ENCODE results near the gene BUD23.
"Not testable (repeated sequence)": the region's sequence is repeated elsewhere in the genome, so short reads cannot be mapped to it uniquely, and the experiment has no call there.

The BUD23 gene

DNA sequence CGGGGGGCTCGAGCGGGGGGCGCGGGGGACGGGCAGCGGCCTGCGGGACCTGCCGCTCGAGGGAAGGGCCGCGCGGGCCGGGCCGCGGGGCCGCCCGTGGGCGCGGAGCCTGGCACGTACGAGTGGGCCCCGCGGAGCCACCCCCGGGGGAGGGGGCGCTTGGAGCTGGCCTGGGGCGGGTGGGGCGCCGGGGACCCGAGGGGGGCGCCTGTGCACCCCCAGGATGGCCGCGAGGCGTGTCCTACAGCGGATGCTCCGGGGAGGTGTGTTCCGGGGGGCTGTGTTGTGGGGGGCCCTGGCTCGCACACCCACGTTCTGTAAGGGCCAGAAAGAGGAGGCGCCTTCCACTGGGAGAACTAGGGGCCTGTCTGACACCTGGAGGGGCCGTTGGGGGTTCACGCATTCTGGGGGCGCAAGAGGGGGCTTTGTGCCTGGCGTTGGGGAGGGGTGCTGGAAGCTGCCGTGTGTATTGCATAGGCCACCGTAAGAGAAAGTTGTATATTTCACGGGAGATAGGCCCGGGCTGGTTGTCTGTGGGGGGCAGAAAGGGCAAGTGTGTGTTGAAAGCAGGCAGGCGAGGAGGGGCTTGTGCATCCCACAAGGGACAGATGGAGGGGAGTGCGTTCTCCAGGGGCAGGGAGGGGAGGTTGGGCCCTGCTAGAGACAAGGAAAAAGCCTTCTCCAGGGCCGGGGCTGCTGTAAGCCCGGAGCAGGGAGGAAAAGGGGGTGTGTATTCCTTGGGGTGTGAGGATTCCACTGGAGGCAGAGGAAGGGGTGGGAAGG, 15.1 kb upstream of the BUD23 start:
- no peak for DNase-seq (ENCODE audit: low read depth)

DNA sequence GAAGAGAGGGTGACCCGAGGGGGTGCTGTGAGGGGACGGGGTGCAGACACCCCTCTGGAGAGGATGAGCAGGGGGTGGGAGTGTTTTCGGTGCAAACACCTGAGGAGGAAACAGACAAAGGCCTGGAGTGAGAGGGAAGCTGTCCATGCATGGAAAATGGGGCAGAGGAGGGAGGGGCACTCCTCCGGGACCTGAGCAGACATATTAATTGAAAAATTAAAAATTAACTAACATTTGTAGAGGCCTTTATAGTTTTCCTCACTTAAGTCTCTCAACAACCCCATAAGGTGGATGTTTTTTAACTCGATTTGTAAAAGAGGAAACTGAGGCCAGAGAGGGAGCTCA, 14.5 kb upstream of the BUD23 start:
- DNase-seq (ENCODE audit: low read depth) = no peak

DNA sequence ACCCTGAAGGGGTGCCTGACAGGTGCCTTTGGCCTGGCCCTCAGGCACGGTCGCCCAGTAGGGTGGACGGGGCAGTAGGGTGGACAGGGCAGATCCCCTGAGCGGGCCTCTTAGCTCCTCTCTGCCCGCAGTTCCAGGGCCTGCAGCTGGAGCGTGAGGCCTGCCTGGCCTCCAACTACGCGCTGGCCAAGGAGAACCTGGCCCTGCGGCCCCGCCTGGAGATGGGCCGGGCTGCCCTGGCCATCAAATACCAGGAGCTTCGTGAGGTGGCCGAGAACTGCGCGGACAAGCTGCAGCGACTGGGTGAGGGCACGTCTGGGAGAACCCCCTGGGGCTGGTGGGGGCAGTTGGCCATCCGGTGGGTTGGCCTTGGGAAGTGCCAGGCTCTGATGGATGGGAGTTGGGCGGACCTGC, 14.1 kb upstream of the BUD23 start:
- no peak for DNase-seq (ENCODE audit: low read depth)

DNA sequence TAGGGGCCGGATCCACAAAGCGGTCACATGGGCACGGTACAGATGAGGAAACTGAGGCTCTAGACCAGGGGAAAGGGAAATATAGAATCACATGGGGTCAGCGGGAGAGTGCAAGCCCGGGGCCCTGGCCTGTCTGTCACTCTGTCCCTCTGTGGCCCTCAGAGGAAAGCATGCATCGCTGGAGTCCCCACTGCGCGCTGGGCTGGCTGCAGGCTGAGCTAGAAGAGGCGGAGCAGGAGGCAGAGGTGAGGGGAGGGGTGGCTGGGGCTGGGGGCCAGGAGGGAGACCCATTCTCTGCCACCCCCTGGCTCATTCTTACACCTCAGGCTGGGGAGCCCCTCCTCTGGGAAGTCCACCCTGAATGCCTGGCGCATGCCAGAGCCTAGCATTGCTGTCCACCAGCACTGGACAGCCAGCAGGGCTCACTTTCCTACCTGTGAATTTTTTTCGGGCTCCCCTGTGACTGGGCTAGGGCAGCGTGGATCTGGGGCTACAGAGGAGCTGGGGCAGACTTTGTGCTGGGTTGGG, 13.5 kb upstream of the BUD23 start:
- DNase-seq (ENCODE audit: low read depth) = no peak

DNA sequence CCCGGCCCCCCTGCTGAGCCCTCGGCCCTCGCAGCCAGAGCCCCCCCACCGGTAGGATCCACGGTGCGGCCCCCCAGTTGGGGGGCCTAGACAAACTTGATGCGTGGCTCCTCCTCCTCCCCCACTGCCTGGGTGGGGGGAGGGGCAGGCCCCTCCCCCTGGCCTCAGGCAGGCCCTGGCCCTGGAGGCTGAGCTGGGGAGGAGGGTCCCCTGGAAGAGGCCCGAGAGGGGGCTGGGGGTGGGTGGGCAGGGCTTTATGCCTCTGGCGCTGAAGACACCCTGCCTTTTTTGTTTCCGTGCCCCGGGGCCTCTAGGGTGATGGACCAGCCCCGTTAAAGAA, 12.1 kb upstream of the BUD23 start:
- DNase-seq (ENCODE audit: low read depth) = no peak

DNA sequence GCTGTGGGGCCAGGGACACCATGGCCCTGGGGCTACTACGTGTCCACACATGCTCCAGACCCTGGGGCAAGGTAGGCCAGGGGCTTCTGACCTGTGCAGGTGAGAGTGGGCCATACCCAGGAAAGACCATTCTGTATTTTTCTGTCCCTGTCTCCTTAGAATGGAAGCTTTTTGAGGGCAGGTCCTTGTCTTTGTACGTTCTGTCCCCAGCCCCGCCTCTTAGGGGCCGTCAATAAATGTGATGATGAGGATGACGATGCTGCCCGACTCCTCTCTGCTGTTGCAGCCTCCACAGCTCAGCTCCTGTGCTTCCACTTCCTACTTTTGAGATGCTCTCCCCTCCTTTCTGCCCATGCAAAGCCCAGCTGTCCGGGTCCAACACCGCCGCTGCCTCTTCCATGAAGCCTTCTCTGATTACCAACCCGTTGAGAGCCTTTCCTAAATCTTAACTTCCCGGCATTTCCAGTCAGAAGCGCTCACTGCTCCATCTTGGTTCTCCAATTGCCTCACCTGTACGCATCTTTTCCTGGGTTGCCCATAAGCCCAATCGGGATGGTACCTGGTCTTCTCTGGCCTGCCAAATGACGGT, 11.4 kb upstream of the BUD23 start:
- no peak for DNase-seq (ENCODE audit: low read depth)

DNA sequence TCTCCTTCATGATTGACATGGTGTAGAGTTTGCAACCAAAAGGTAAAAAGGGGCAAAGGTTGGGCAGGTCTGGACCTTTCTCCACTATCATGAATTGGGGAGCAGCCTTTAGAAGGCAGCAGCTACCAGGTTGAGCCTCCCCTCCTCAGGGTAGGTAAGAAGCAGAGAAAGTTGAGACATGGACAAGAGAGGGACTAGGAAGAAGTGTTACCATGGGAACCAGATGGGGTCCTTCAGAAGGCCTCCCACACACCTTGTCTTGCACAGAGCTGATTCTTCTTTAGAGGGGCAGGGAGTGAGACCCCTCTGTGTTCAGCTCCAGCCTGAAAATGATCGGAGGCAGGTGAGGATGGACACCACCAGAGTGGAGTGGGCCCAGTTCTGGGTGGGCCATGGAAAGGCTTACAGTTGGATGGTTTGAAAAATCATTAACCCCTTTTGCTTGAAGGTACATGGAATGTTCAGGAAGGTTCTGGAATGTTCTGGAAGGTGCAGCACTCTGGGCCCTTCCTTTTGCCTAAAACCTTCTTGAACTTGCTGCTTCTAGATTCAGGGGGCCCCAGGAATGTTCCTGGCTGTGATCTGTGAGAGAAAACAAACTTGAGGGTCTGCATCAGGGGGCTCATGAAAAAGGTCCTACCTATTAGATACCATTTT, 8.8 kb upstream of the BUD23 start:
- DNase-seq (ENCODE audit: low read depth) = no peak

DNA sequence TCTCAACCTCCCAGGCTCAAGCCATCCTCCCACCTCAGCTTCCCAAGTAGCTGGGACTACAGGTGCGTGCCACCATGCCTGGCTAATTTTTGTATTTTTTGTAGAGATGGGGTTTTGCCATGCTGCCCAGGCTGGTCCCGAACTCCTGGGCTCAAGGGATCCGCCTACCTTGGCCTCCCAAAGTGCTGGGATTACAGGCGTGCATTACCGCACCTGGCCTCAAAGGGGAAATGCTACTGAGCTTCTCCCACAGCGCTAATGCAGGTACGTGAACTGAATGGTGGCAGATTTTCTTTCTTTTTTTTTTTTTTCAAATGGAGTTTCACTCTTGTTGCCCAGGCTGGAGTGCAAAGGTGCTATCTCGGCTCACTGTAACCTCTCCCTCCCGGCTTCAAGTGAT, 7.3 kb upstream of the BUD23 start:
- DNase-seq (ENCODE audit: low read depth) = not testable (repeated sequence)

DNA sequence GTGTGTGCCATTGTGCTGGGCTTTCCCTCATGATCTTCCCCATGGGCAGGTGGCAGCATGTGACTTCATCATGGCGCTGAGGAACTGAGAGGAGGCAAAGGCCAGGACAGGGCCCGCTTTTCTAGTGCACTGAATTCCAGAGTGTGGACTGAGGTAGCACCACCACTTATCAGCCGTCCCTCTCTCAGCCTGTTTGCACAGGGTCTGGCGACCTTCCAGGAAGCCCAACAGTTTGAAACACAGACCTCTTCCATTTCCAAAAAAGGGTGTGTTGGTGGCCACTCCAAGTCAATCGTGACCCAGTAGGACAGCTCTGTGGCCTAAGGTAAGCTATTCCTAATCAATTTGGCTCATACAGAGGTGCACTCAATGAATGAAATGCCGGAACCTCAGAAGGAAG, 4.5 kb upstream of the BUD23 start:
- DNase-seq (ENCODE audit: low read depth) = no peak

DNA sequence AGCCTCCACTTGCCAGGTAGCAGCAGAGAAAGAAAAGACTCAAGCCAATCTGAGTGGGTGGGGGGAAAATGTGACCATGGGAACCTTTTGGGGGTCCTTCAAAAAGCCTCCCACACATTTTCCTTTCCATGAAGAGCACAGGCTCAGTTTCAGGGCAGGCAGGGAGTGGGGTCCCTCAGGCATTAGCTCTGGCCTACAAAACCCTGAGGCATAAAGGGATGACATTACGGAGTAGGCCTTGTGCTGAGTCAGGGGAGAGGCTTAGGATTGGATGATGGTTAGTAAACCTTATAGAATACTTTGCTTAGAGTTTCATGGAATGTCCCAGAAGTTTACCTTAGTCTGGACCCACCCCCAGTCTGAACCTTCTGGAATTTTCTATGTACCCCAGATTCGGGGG, 3.7 kb upstream of the BUD23 start:
- no peak for DNase-seq (ENCODE audit: low read depth)

DNA sequence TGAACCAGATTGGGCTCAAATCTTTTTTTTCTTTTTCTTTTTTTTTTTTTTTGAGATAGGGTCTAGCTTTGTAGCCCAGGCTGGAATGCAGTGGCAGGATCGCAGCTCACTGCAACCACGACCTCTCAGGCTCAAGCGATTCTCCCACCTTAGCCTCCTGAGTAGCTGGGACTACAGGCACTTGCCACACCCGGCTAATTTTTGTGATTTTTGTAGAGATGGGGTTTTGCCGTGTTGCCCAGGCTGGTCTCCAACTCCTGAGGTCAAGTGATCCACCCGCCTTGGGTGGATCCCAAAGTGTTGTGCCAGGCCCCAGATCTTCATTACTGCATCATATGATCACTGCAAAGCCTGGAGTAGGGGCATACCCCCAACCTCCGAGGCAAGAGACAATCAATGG, 2.9 kb upstream of the BUD23 start:
- DNase-seq (ENCODE audit: low read depth) = no peak

DNA sequence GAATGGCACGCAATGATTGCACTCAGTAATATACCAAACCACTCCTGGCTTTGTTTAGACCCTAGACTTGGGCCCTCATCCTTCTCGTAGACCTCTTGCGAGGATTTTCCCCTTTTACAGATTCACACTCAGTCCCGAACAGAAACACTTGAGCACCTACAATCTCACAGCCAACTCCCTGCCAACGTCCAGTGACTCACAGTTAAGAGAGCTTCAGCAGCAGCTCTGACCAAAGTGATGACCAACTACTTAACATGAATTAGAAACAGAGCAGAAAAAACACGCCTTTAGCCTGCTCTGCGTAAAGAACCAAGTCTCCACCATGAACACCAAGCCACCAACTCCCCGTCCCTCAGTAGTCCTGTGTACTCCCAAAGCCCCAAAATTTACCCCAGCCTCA, 2.4 kb upstream of the BUD23 start:
- DNase-seq (ENCODE audit: low read depth) = no peak

DNA sequence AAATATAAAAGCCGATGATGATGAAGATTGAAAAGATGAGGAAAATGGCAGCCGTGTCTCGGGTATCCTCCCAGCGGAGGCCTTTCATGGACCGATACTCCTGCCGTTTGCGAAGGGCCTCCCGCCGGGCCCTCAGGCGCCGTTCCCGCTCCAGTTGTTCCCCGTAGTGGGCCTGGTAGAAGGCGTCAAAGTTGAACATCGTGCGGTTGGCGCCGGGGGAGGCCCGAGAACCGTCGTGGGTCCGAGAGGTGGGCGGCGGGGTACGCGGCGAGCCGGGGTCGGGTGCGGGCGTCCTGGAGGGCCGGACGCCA, 697 bp upstream of the BUD23 start:
- no peak for DNase-seq (ENCODE audit: low read depth)

DNA sequence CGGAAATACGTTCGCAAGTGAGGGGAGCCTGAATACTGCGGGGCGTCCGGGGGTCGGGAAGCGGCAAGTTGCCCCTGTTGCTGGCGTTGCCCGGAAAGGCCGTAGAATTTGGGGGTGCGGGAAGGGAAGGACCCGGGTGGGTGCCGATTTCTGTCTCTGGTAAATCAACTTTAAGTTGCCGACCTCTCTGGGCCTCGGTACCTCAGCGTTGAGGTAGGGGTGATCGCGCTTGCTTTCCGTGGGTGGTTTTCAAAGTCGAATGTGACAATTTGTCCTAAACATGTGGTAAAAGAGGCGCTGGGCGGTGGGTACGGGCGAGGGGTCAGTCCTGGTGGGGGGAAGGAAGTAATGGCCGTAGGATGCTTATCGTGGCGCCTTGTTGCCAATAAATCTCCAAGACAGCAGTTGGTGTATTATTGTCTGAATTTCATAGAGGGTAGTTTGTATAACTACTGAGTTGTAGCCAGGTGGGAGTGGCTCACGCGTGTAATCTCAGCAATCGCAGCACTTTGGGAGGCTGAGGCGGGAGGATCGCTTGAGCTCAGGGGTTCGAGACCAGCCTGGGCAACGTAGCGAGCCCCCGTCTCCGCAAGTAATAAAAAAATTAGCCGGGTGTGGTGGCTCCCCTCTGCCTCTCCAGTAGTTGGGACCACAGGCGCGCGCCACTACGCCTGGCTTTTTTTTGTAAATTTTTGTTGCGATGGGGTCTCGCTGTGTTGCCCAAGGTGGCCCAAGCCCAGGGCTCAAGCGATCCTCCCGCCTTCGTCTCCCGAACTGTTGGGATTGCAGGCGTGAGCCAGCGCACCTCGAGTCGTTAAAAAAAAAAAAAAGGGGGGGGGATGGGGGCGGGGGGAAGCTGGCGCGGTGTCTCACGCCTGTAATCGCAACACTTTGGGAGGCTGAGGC, 644 bp downstream of the BUD23 start:
- no peak for DNase-seq (ENCODE audit: low read depth)

DNA sequence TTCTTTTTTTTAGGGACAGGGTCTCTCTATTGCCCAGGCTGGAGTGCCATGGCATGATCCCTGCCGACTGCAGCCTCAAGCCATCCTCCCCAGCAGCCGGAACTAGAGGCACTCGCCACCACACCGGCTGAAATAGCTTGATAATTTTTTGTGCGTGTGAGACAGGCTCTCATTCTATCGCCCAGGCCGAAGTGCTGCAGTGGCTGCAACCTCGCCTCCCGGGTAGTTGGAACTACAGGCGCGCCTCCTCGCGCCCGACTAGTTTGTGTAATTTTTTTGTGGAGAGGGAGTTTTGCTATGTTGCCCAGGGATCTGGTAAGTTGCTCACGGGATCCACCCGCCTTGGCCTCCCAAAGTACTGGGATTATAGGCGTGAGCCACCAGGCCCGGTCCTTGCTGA, 1.9 kb downstream of the BUD23 start:
- no peak for DNase-seq (ENCODE audit: low read depth)

DNA sequence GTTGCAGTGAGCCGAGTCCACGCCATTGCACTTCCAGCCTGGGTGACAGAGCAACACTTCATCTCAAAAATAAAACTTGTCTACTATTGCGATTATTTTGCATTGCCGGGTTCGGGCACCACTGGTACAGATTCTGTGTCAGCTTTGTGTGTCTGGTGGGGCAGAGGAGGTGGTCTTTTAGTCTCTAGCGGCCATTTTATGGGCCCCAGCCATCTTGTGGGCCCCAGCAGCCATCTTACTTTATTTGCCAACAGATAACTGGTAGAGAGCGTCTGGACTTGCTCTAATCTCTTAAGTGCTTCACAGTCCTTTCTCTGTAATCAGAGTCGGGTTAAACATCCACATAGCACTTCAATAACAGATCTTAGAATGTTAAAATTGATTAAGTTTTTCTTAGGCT, 4.9 kb downstream of the BUD23 start:
- DNase-seq (ENCODE audit: low read depth) = no peak

DNA sequence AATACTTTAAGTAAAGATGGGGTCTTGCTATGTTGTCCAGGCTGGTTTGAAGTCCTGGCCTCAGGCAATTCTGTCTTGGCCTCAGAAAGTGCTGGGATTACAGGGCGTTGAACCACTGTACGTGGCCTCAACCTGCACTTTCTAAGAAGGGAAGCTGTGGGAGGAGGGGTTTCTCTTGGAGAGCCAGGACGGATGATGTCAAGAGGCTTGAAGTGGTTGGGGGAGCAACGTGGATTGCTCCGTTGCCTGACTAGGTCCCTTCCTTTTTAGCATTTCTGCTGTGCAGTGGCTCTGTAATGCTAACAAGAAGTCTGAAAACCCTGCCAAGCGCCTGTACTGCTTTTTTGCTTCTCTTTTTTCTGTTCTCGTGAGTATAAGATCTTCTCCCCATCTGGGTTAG, 7.2 kb downstream of the BUD23 start:
- no peak for DNase-seq (ENCODE audit: low read depth)

DNA sequence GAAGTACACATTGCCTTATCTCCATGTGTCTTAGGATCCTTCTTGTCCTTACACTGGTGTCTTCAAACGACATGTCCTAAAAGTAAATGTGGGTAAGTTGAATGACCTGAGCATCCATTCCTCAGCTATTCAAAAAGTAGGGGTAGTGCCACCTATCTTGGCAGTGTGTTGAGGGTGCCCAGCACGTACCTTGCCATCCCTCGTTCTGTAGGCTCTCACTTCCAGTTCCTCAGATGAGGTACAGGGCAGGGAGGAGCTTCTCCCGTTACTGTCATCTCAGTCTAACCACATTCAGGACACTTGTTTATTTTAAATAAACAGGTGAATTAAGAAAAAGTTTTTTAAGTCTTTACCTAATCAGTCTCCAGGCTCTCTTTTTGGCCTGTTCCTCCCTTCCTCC, 13.0 kb downstream of the BUD23 start:
- DNase-seq (ENCODE audit: low read depth) = no peak

DNA sequence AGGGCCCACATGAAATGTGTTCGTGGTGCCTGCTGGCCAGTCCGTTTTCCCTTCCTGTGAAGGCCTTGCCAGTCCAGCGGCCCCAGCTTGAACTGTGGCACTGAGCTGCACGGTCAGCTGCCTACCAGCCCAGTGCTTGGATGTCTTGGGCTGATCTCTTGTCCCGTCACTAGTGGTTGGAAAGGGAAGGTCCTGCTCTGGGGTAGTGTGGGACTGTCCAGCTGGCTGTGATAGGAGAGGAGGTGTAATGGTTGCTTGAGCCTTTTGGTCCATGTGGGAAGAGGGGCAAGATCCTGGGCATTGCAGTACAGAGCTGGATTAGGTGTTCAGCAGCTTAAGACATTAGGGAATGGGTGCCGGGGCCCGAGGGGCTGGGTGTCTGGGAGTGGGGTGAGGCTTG, 15.0 kb downstream of the BUD23 start:
- DNase-seq (ENCODE audit: low read depth) = no peak

DNA sequence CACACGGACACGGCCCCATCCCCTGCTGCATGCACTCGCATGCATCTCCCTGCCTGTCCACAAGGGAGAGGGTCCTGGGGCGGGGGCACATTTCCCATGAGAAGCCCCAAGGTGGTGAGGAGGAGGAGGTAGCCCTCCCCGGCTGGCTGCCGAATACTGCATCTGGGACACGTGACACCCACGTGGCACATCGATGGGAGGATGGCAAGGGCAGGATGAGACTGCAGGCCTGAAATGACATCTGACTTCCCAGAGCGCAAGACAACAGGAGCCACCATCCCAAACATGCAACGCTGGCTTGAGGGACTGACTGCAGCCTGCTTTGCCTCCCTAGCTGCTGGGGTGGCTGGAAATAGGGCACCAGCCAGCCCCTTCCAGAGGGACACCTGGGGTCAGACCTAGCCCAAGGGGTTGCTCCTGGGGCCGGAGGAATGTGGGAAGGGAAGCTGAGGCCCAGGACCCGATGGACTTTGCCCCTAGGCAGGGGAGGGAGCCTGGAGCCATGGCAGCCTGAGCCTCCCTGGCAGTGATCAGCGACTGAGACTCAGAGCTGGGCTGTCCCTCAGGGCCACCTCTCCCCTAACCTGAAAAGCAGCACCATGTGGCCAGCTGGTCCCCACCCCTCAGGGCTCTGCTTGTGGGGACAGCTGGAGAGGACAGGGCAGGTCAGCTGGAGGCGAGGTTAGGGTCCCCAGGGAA, 16.1 kb downstream of the BUD23 start:
- DNase-seq (ENCODE audit: low read depth) = no peak

DNA sequence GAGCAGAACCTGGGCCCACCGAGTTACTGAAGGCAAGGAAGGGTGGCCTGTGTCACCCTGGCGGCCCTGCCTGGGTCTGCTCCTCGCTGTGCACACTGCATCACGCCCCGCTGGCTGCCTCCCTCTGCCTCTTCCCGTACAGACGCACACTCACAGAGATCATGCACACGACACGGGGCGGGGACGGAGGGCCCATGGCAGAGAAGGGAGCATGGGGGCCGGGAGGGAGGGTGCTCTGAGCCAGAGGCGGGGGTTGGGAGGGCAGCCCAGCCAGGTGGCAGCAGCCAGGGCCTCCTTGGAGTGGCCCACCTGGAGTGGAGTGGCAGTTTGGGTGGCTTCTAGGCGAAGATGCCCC, 16.6 kb downstream of the BUD23 start:
- DNase-seq (ENCODE audit: low read depth) = no peak

DNA sequence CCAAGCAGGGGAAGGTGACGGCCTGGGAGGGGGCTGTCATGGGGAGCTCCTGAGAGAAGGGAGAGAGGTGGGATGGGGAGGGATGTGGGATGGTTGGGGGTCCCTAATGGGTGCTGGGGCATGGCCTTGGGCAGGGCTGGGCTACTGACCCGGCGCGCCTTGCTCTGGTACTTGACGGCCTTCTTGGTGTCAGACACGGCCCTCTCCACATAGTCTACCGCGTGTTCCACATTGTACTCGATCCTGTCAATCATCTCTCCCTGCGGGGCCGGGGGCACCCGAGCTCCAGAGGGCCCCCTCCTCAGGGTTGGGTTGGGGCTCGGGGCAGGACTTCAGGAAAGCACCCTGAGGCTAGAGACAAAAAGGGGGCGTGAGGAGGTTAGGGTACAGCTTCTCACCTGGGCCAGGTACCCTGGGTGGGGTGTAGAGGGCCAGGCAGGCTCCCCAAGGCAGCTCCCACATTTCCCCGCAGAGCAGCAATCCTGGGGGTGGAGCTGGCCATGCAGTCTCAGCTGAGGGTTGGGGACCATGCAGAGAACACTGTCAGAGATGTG, 17.3 kb downstream of the BUD23 start:
- DNase-seq (ENCODE audit: low read depth) = no peak

Data from GM04503 (cell line).